ENCODE results near the gene AJUBA. TPM values are rescaled to one million over a fixed set of nuclear protein-coding genes. Genes with fewer than 3 reads are reported as not detected.
A peak's percentile ranks its signal among the peaks of the same experiment; 100 is the strongest.

Gene AJUBA
- total RNA-seq, 2 donors from 2014 or later, result 1.3 to 1.5 TPM

- no peaks in the 10 kb centered on the region for H3K9me3 ChIP-seq (ENCODE audit: control insufficient read depth, low read length, poor library complexity, severe bottlenecking)
- H3K27ac Mint-ChIP-seq, result no peak overlapping the region
- H3K27me3 Mint-ChIP-seq, result no peaks in the 10 kb centered on the region
- H3K36me3 Mint-ChIP-seq (ENCODE audit: low read depth), result peaks cover 3% of the 10 kb centered on the region
- ATAC-seq, result peak; percentile 24
- peaks cover 11% of the 10 kb centered on the region for H3K4me1 Mint-ChIP-seq
- no peak overlapping the region for H3K4me3 Mint-ChIP-seq
- DNase-seq, result no peak
Observed at GRCh38 chr14:22929961-22930364, 52.4 kb downstream of the AJUBA start.

GRCh38 chr14:22929104-22929960, 53.0 kb downstream of the AJUBA start, which contains the start of gene PRMT5:
TSS of gene PRMT5 (minus strand) at chr14:22929376. CDS start at chr14:22929361, 15 bp downstream.
- H3K27me3 Mint-ChIP-seq, result no peaks in the 10 kb centered on the region
- no peak within 1 kb of the TSS for H3K27ac Mint-ChIP-seq
- H3K9me3 ChIP-seq (ENCODE audit: control insufficient read depth, low read length, poor library complexity, severe bottlenecking), result no peaks in the 10 kb centered on the region
- H3K36me3 Mint-ChIP-seq (ENCODE audit: low read depth), result peaks cover 3% of the 10 kb centered on the region
- peaks cover 11% of the 10 kb centered on the region for H3K4me1 Mint-ChIP-seq
- DNase-seq (peak; percentile 91 to 95 (median 92)), ATAC-seq (peak; percentile 97)
- H3K4me3 Mint-ChIP-seq, result no peak within 1 kb of the TSS

- H3K27ac Mint-ChIP-seq, result no peak overlapping the region
- no peak overlapping the region for H3K4me3 Mint-ChIP-seq
- ATAC-seq (no peak), DNase-seq (no peak)
- no peaks in the 10 kb centered on the region for H3K9me3 ChIP-seq (ENCODE audit: control insufficient read depth, low read length, poor library complexity, severe bottlenecking)
- no peaks in the 10 kb centered on the region for H3K27me3 Mint-ChIP-seq
- H3K36me3 Mint-ChIP-seq (ENCODE audit: low read depth), result peaks cover 3% of the 10 kb centered on the region
- peaks cover 11% of the 10 kb centered on the region for H3K4me1 Mint-ChIP-seq
Observed at GRCh38 chr14:22928237-22929103, 53.9 kb downstream of the AJUBA start.

- Mint-ChIP-seq H3K36me3 (ENCODE audit: low read depth) (peaks cover 9% of the 10 kb centered on the region), H3K27me3 (no peaks in the 10 kb centered on the region), H3K4me1 (peaks cover 12% of the 10 kb centered on the region), H3K4me3 (no peak overlapping the region), H3K27ac (no peak overlapping the region)
- ATAC-seq (no peak), DNase-seq (no peak)
- no peaks in the 10 kb centered on the region for H3K9me3 ChIP-seq (ENCODE audit: control insufficient read depth, low read length, poor library complexity, severe bottlenecking)
Observed at GRCh38 chr14:22926316-22926715, 56.0 kb downstream of the AJUBA start.

GRCh38 chr14:22925513-22925912, 56.8 kb downstream of the AJUBA start:
- no peaks in the 10 kb centered on the region for H3K27me3 Mint-ChIP-seq
- no peak overlapping the region for H3K27ac Mint-ChIP-seq
- peaks cover 12% of the 10 kb centered on the region for H3K36me3 Mint-ChIP-seq (ENCODE audit: low read depth)
- H3K9me3 ChIP-seq (ENCODE audit: control insufficient read depth, low read length, poor library complexity, severe bottlenecking), result no peaks in the 10 kb centered on the region
- no peak for DNase-seq
- H3K4me3 Mint-ChIP-seq, result no peak overlapping the region
- no peak for ATAC-seq
- H3K4me1 Mint-ChIP-seq, result peaks cover 15% of the 10 kb centered on the region

GRCh38 chr14:22923746-22924145, 58.6 kb downstream of the AJUBA start:
- Mint-ChIP-seq H3K27me3 (no peaks in the 10 kb centered on the region), H3K27ac (no peak overlapping the region), H3K36me3 (ENCODE audit: low read depth) (peaks cover 12% of the 10 kb centered on the region), H3K4me1 (peaks cover 21% of the 10 kb centered on the region), H3K4me3 (no peak overlapping the region)
- no peak for ATAC-seq
- no peak for DNase-seq
- no peaks in the 10 kb centered on the region for H3K9me3 ChIP-seq (ENCODE audit: control insufficient read depth, low read length, poor library complexity, severe bottlenecking)

- Mint-ChIP-seq H3K4me1 (peaks cover 23% of the 10 kb centered on the region), H3K27me3 (no peaks in the 10 kb centered on the region), H3K36me3 (ENCODE audit: low read depth) (peaks cover 12% of the 10 kb centered on the region), H3K27ac (no peak overlapping the region), H3K4me3 (no peak overlapping the region)
- no peak for ATAC-seq
- no peaks in the 10 kb centered on the region for H3K9me3 ChIP-seq (ENCODE audit: control insufficient read depth, low read length, poor library complexity, severe bottlenecking)
- DNase-seq, result no peak
Observed at GRCh38 chr14:22922294-22922693, 60.1 kb downstream of the AJUBA start.

Other genes starting within 250 kb of the AJUBA start
- gene OXA1L, start 215.9 kb downstream of the AJUBA start, total RNA-seq, result 100 to 1,000 TPM; 150 to 171 TPM
- 1 to 10 TPM in 1 of 2 donors, under 1 TPM in 1; 0.55 to 3.1 TPM for gene SLC7A7, start 167.1 kb downstream of the AJUBA start, total RNA-seq
- gene MRPL52, start 152.7 kb downstream of the AJUBA start, total RNA-seq, result 10 to 100 TPM; 36.2 to 44.6 TPM
- 1 to 10 TPM in 1 of 2 donors, under 1 TPM in 1; 0.85 to 1.0 TPM for gene MMP14, start 146.0 kb downstream of the AJUBA start, total RNA-seq
- gene LRP10, start 110.8 kb downstream of the AJUBA start, total RNA-seq, result 10 to 100 TPM; 76.9 to 84.5 TPM
- 1 to 10 TPM; 7.2 to 8.7 TPM for gene REM2, start 99.3 kb downstream of the AJUBA start, total RNA-seq
- 10 to 100 TPM; 77.3 to 88.9 TPM for gene RBM23, start 63.4 kb downstream of the AJUBA start, total RNA-seq
- 10 to 100 TPM; 22.8 to 33.9 TPM for gene PRMT5, start 53.2 kb downstream of the AJUBA start, total RNA-seq
- gene HAUS4, start 25.5 kb downstream of the AJUBA start, total RNA-seq, result 10 to 100 TPM; 19.5 to 25.9 TPM
- gene C14orf93, start 27.6 kb upstream of the AJUBA start, total RNA-seq, result 1 to 10 TPM; 9.0 to 9.1 TPM
- gene PSMB5, start 52.3 kb upstream of the AJUBA start, total RNA-seq, result 10 to 100 TPM; 17.6 to 19.9 TPM
- not detected for gene PSMB11, start 59.7 kb upstream of the AJUBA start, total RNA-seq
- gene CDH24, start 75.0 kb upstream of the AJUBA start, total RNA-seq, result 1 to 10 TPM; 1.6 to 1.8 TPM
- 100 to 1,000 TPM; 264 to 298 TPM for gene ACIN1, start 112.6 kb upstream of the AJUBA start, total RNA-seq
- gene C14orf119, start 113.0 kb upstream of the AJUBA start, total RNA-seq, result 10 to 100 TPM; 10.5 to 11.6 TPM
- gene CIROP, start 122.4 kb upstream of the AJUBA start, total RNA-seq, result not detected
- gene CEBPE, start 136.7 kb upstream of the AJUBA start, total RNA-seq, result under 1 TPM in 1 of 2 donors, not detected in 1; 0.25 TPM
- gene SLC7A8, start 201.1 kb upstream of the AJUBA start, total RNA-seq, result 1 to 10 TPM; 2.0 to 2.5 TPM

Data from T-helper 17 cell (primary cell).